Measurements from ENCODE around the gene TMEM175.
A peak's percentile ranks its signal among the peaks of the same experiment; 100 is the strongest.
"Not testable (repeated sequence)": the region's sequence is repeated elsewhere in the genome, so short reads cannot be mapped to it uniquely, and the experiment has no call there.

TMEM175 gene

GRCh38 chr4:997375-998071 lies 65.3 kb downstream of the TMEM175 start:
- peak overlapping the region; percentile 58; the same call in 1 of the 2 replicates for H3K27ac ChIP-seq
- TF ChIP-seq CTCF (conservative IDR thresholded peaks at IDR 0.05), result no peak

- TF ChIP-seq CTCF (conservative IDR thresholded peaks at IDR 0.05), result no peak
- H3K27ac ChIP-seq, result peak overlapping the region; percentile 58; the same call in 1 of the 2 replicates
These were observed 65.9 kb downstream of the TMEM175 start for GRCh38 chr4:998096-998691.

- H3K27ac ChIP-seq, result not testable (repeated sequence)
These were observed 67.1 kb downstream of the TMEM175 start for GRCh38 chr4:999240-999863.

- no peak for TF ChIP-seq CTCF (conservative IDR thresholded peaks at IDR 0.05)
- no peak overlapping the region for H3K27ac ChIP-seq
These were observed 67.7 kb downstream of the TMEM175 start for GRCh38 chr4:999882-1000425.

GRCh38 chr4:1000686-1001260 lies 68.5 kb downstream of the TMEM175 start:
- H3K27ac ChIP-seq, result no peak overlapping the region
- TF ChIP-seq CTCF (conservative IDR thresholded peaks at IDR 0.05), result no peak

DNA sequence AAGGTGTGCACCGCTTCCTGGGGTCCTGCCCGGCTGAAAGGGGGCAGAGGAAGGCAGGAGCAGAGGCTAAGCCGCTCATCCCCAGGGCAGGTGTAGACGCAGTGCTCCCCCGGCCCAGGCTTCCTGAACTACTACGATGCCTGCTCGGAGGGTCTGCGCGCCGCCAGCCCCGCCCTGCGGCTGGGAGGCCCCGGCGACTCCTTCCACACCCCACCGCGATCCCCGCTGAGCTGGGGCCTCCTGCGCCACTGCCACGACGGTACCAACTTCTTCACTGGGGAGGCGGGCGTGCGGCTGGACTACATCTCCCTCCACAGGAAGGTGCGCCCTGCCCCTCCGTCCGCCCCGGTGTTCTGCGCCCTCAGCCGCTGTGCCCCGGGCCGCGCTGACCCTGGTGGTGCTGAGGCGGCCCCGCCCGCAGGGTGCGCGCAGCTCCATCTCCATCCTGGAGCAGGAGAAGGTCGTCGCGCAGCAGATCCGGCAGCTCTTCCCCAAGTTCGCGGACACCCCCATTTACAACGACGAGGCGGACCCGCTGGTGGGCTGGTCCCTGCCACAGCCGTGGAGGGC lies 69.4 kb downstream of the TMEM175 start:
- no peak overlapping the region for H3K27ac ChIP-seq
- no peak for TF ChIP-seq CTCF (conservative IDR thresholded peaks at IDR 0.05)

- TF ChIP-seq CTCF (conservative IDR thresholded peaks at IDR 0.05), result no peak
- H3K27ac ChIP-seq, result no peak overlapping the region
These were observed 69.9 kb downstream of the TMEM175 start for GRCh38 chr4:1002131-1002630.
